Stimulated activated CD8-positive, alpha-beta memory T cell treated with anti-CD3 and anti-CD28 coated beads, Interleukin-7, amount 100 ng/mL, for 1 hour (primary cell): Measurements from ENCODE around the gene MATN3.
A peak's percentile ranks its signal among the peaks of the same experiment; 100 is the strongest.

Experiments used
- DNase-seq, 2 donors: peaks; one replicate each; pipeline ENCODE4 v3.0.0-alpha.2; 2020; ENCODE audit warnings: low read depth in 2 of 2

The MATN3 gene

DNA sequence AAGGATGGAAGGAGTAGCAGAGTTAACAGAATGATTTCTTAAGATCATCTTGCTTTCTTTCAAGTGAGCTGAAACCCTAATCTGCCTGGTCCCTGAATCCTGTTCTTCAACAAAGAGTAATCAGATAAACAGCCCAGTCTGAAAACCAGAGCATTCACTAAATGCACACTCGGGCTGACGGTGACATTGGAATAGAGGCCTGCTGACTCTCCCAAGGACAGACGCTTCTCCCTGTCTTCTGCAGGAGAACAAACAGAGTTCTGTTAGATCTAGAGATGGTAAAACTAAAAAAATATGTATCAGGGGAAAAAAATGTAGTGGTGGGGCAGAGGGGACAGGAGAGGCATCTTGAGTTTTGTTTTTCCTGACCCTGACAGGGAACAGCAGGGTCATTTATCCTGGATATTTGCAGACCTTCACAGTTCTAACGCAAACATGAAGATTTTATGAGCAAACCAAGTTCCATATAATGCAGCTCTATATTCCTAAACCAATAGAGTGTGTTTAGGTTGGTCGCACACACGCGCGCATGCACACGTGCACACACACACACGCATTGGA, 7.3 kb downstream of the MATN3 start:
- no peak for DNase-seq

DNA sequence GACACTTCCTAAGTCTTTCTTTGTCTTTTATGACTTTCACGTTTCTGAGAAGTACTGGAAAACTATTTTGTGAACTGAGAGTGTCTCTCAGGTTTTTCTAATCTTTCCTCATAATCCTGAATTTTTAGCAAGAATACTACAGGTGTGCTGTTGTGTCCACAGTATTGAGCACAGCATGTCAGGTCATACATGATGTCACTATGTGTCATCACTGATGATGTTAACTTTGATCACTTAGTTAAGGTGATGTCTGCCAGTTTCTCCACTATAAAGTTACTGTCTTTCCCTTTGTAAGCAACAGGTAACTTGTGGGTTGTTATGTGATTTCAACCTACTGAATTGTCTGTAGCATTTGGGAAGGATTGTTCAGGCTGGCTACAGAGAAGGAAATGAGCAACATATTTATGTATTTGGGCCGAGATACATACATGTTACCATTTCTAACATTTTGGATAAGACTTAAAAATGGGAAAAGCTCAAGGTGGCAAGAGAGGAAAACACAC, 11.1 kb downstream of the MATN3 start:
- DNase-seq: no peak

DNA sequence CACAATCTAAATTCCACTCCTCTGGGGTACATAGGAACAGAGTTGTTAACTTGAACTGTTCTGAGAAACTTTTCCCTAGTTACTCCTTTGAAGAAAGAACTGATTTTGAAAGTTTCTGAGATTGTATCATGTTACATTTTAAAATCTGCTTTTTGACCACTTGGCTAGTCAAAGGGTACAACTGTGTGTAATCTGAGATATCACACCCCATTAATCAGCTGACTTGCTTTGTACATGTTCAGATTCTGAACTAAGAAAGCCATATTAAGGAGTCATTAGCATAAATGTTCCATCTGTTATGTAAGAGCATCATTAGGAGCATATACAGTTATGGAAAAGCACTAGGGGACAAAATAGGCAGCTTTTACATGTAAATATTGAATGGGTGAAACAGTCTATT, 18.7 kb downstream of the MATN3 start:
- DNase-seq: no peak

DNA sequence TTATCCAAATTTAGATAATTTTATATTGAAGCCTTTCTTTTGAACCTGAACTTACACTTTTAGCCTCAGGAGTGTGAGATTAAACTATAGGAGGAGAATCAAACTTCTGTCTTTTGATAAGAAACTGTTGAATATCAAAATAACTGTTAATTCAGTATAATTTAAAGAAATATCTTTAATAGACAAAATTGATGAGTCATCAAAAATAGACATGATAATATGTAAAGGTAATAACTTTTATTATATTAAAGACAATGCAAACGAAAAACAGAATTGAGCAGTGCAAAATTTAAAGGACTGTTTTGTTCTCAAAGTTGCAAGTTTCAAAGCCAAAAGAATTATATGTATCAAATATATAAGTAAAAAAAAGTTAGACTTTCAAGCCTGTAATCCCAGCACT, 20.6 kb downstream of the MATN3 start:
- no peak for DNase-seq

DNA sequence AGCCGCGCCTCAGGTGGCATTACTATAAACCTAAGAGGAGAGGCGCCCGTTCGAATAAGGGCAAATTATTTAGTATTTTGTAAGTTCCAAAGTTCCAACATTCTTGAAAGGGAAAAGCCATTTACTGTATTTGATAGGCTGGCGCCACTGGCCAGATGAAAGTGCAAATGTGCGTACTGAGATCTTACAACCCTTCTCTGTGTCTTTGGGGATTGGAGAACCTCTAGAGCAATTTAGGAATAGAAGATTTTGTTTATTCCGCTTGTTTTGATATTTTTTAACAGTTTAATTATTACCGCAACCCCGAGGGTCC, 22.1 kb downstream of the MATN3 start:
- no peak for DNase-seq

DNA sequence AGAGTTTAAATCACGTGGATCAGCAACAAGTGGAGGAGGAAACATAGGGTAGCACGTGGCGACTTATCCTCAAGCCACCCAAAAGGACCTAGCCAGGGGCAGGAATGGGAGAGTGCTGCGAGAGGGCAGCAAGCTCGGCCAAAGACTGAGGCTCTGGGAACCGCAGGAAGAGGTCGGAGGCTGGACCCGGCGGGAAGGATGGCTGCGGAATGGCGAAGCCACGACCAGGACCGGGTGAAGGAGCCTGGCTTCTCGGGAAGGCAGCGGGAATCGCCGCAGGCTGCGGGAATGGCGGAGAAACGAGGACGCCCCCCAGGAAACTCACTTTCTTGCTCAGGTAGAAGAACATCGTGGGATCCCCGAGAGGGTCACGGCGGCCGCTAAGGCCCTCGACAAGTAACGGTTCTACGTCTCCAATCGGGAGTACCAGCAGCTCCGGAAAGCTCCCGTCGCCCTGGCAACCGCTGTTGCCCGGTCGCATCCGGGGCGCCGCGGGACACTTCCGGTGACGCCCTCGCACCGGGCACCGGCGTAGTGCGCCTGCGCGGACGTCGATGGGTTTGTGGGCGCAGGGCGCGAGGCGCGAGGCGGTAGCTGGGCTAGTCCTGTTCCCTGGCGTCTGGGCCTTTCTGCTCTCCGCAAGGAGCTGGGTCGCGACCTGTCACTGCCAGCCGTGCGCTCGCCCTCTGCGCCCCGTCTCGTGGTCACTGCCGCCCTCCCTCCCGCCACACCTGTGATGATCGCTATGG, 22.6 kb downstream of the MATN3 start, which contains the start of gene WDR35:
TSS of gene WDR35 (minus strand) at position 439 of the 749 bp plus-strand sequence. CDS start at position 349, 90 bp downstream.
- peak; percentile 80 to 85 for DNase-seq

DNA sequence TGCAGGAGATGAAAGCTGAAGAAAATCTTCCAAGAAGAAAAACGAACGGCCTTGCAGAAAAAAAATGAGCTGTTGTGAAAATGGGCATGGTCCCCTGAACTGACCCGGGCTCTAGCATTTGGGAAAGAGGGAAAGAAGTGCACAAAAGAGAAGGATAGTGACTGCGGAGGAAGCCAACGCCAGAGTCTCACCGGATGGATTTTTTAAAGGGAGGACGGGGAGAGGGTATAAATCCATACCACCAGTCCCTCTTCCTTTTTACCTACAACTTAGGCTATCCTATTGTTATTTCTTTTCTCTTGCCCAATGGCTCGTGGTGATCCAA, 23.2 kb downstream of the MATN3 start:
- no peak for DNase-seq

DNA sequence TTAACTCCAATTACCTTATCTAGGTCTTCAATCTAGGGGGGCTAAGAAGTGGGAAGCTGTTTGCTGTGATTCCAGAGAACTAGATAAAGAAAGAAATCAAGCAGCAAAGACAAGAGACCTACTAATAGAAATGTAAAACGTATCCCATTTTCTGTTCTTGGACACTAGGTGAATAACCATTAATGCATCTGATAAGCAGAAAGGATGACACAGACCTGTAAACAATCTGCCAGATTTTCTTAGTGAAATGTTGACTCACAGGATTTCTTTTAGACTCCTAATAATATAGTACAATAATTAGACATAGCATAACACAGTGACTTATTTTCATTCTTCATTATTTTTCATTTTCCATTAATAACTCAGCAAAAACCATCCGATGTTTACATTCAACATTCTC, 23.9 kb downstream of the MATN3 start:
- no peak for DNase-seq

DNA sequence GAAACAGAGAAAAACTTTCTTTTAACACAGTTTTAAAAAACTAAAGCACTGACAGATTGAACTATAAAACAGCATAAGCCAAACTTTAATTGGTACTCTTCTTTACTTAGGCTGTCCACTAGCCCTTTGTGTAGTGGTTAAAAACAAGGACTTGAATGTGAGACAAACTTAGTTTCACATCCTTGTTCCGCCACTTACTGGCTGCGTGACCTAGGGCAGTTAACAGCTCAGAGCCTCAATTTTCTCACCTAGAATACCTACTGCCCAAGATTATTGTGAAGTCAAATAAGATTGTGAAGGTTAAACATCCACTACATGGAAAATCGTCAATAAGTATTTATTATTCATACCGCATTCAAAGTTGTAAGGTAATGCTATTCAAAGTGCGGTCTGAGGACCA, 24.5 kb downstream of the MATN3 start:
- DNase-seq: no peak

DNA sequence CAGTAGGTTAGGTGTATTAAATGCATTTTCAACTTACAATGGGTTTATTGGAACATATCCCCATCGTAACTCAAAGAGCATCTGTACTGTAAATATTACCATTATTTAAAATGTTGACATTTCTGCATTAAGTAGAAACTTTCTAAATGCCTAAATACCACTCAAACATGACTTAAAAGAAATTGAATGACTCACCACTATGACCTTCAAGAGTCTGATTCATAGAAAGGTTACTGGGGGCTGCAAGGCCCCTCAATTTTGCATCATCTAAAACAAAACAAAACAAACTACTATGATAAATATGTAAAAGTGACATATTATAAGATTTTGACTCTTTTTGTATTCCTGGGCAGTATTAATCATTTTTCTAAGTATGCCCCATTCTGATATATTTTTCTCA, 30.2 kb downstream of the MATN3 start:
- no peak for DNase-seq

DNA sequence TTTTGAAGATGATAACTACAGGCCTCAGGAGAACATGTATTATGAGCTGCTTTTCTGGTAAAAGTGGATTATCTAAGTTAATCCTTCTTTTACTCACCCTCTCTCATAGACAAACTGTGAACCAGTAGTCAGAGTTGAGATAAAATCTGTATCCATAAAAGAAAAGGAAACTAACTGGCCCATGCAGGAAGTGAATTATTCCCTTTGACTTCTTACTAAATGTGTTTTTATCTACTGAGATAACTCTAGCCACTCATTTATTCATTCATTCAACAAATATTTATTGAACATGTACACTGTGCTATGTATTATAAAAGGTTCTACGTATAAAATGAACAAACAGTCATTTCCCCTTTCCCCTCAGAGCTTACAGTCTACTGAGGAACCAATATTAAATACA, 32.5 kb downstream of the MATN3 start:
- DNase-seq: no peak

DNA sequence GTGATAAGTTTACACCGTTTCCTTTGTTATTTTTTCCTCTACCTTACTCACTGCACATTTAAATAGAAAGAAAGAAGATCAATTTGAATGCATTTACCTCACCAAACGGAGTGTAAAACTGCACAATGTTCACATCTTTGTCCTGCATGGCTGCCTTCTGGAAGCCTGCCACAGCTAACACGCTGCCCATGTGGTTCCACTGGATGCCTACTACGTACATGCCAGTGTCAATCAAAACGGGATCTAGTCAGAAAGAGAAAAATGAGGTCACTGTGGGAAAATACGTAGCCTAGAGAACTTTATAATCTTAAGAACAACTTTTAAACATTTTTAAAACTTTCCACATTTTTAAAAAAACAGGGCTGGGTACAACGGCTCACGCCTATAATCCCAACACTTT, 39.0 kb downstream of the MATN3 start:
- no peak for DNase-seq

DNA sequence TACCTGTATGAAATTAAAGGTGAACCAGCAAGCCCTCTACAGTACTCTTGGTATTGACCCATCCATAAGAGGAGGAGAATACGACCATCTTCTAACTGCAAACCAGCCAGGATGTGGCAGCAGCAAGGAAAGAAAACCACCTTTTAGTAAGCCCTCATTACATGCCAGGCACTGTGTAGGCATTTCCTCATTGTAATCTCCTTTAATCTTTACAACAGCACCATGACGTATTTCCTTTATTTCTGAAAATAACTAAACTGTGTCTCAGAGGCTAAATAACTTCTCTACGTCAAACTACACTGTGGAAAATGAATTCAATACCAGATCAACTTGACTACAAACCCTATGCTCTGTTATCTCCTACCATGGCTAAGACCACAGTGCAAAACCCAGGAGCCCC, 40.8 kb downstream of the MATN3 start:
- DNase-seq: no peak

DNA sequence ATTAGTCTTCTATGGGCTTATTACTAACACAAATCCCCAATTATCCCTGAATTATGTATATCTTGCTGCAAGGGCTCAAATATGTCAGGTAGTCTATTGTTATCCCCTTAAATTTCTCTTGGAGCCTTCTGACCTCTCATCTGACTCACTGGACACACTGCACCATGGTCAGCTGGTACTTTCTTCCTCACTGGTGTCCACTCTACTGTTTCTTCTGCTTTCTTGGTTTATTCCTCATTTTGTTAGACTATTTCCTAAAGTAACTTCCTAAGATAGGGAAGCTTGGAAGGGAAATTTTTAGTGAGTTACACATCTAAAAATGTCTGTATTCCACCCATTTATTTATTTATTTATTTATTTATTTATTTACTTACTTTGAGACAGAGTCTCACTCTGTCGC, 49.1 kb downstream of the MATN3 start:
- no peak for DNase-seq

DNA sequence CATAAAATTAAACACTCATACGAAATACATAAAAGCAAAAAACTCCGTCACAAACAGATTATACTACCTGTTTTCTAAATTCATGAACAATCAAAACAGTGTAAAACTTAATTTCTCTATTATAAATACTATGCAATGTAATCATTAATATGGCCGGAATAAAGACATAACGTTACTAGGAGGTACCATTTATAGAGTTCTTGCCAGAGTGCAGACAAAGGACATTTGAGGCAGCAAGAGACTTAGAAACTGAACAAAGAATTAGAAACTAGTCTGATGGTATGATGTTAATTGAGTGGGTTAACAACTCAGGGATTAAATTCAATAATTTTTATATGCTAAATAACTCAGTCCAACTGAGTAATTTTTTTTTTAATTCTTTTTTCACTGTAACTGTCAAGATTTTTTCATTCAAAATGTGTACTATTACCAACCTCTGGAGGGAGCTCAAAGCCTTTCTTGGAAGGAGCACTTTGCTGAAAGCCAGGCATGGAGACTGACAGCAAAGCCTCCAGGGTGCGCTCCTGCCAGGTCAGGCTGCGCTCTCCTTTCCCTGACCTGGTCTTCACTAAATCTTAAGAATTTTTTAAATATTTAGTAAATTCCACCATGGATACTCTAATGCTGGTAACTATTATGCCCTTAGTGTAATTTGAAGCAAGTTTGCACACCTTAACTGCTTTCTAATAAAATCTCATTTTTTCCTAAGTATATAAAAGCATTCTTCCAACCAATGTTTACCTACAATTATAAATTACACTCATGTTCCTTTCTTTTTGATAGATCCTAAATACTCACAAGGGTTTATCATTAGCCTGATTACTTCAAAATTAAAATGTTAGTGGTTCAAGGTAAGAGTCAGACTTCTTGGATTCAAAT, 56.7 kb downstream of the MATN3 start:
- peak in 1 of 2 donors; percentile 5 for DNase-seq

DNA sequence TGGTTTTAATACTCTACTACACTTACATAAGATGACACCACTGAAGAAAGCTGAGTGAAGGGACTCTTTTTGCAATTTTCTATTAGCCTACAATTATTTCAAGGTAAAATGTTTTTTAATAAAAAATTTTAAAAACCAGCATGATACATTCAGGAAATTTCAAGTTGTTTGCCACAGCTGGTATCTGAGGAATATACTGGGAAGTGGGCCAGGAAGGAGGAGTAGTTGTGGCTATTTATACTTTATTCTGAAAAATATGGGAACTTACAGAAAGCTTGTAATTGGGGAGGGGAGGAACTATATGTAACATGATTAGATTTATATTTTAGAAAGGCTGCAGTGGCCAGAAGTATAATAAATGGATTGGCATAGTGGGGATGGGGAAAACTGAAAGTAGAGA, 63.4 kb downstream of the MATN3 start:
- DNase-seq: no peak

DNA sequence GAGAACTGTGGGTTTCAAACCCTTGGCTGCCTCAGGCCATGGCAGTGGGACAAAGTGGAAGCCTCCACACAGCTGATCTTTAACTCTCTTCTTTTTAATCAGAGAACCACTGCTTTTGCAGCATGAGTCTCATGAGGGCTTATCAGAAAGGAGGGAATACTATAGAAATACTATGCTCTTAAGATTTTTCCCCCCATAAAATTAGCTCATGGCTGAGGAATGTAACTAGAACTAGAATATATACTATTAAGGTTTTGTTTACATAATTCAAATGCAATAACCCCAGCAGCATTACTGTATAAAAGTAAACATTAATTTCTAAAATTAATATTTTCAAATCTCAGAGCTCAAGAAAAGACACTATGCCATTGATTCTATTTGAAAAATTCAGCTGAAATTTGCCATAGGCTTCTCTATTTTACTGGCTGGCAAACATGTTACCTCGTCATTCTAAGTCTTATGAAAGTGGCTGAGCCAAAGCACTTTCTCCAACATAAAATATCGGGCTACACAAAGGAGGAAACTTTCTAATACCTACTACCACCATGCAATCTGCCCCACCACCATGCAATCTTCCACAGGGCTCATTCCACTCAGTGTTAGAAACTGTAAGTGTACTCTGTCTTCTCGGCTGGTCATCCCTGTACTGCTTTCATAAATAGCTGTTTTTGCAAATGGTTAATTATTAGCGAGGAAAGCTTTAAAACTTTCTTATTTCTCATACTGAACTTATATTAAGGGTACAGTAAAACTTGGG, 65.1 kb downstream of the MATN3 start:
- no peak for DNase-seq

DNA sequence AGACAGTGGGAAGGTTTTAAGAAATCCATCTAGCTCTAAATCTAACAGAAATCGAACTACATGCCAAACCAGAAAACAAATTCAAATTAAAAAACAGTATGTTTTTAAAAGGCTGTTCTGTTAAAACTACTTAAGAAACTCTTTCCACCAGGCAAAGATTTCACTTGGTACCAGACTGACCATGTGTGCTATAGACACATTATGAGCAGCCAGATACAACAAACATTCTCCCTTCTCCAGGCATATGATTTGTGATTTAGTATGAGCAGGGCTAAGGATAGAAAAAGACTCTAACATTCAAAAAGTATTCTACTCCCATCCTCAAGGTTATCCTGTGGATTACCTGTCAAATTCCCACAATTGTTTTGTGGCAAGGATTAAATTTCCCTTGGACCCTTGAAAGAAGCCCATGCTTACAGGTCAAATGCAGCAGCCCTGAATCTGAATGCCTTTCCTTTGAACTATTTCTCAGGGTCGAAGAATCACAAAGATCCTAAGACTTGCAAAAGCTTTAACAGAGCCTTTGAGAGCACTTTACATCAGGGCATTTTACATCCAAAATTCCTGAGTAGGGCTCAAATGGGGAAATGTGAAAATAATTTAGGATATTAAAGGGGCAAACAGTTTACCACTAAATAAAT, 68.1 kb downstream of the MATN3 start:
- no peak for DNase-seq

DNA sequence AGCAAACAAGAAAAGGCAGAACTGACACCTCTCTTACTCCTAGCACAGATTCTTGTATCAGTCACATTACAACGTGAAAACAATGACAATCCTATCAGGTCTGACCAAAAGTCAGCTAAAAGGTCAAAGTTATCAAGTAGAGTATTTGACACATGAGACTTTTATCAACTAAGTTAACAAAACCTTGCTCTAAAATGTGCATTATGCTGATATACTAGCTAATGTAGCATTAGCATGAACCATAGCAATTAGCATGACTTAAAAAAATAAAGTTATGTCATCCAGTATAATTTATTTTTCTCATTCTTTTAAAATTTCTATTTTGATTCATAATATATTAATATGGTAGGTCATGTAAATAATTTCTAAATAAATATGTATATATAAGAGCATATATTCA, 69.3 kb downstream of the MATN3 start:
- DNase-seq: no peak

DNA sequence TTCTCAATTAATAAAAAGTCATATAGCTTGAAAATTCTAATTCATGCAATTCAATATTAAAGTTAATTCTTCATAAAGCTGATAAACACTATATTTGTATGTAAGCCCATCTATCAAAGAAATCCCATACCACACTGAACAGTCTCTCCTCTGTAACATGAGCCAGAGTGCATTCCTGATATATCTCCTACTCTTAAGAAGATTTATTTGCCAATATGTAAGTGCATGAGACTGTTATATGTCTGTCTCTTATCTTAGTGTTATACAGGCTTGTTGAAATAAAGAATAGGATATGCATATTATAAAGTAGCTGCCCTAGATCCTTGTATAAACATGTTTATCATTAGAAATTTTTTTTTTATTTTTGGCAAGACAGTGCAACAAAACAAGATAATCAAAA, 70.3 kb downstream of the MATN3 start:
- DNase-seq: no peak
